IMR-90 (cell line): Measurements from ENCODE around the gene OGFOD3. TPM values are rescaled to one million over a fixed set of nuclear protein-coding genes. Genes with fewer than 3 reads are reported as not detected.

Experiments
- ATAC-seq: fragments of 200-7000 bp; cut with Tn5 transposase; 2 replicates; pipeline ENCODE4 v1.9.1; 2020; ENCODE audit warnings: low read depth, mild to moderate bottlenecking, moderate library complexity
- BruUV-seq: library from RNA; stranded (reverse); fragments of 400-500 nt; replicated peaks from 2 replicates; lab custom pipeline; 2021; lab: Mats Ljungman, UMichigan
- CTCF ChIA-PET: fragments of 300-600 bp; formaldehyde crosslinking; extraction: SDS; loops from one replicate; lab custom pipeline; 2021; ENCODE audit warnings: antibody characterized with exemption; lab: Yijun Ruan, JAX
- POLR2A ChIA-PET: fragments of 300-600 bp; sonication (Branson Sonifier 250); formaldehyde crosslinking; loops from one replicate; lab custom pipeline; 2022; ENCODE audit warnings: antibody characterized with exemption; ENCODE audit not compliant: unreplicated experiment; lab: Charles Lee
- DNase-seq: peaks from one replicate; pipeline ENCODE4 v3.0.0; 2013
- H2AFZ ChIP-seq: replicated peaks from 2 replicates; pipeline ENCODE3; 2013; ENCODE audit warnings: low read length, mild to moderate bottlenecking; ENCODE audit not compliant: poor library complexity
- H2AK5ac ChIP-seq: 2 replicates; pipeline ENCODE4 v1.6.1; 2013; ENCODE audit warnings: low read depth, low read length, inconsistent platforms
- H2AK9ac ChIP-seq: replicated peaks from 2 replicates; pipeline ENCODE3; 2013; ENCODE audit warnings: mild to moderate bottlenecking, low read depth, low read length, moderate library complexity; ENCODE audit not compliant: poor library complexity
- H2BK120ac ChIP-seq: 2 replicates; pipeline ENCODE4 v1.6.1; 2013; ENCODE audit warnings: low read depth, low read length, inconsistent platforms
- H2BK15ac ChIP-seq: 3 replicates; pipeline ENCODE4 v1.6.1; 2013; ENCODE audit warnings: low read depth, low read length, inconsistent platforms
- H2BK20ac ChIP-seq: 2 replicates; pipeline ENCODE4 v1.6.1; 2013; ENCODE audit warnings: low read depth, mild to moderate bottlenecking, inconsistent platforms, low read length, moderate library complexity
- H2BK5ac ChIP-seq: 2 replicates; pipeline ENCODE4 v1.6.1; 2013; ENCODE audit warnings: mild to moderate bottlenecking, low read depth, low read length, inconsistent platforms; ENCODE audit not compliant: poor library complexity, severe bottlenecking
- H3K14ac ChIP-seq: replicated peaks from 2 replicates; pipeline ENCODE4 v1.6.1; 2013; ENCODE audit warnings: low read depth, low read length, inconsistent platforms
- H3K18ac ChIP-seq: 2 replicates; pipeline ENCODE4 v1.6.1; 2013; ENCODE audit warnings: low read depth, low read length, control low read depth
- H3K23ac ChIP-seq: 2 replicates; pipeline ENCODE4 v1.6.1; 2013; ENCODE audit warnings: low read depth, low read length, inconsistent platforms
- H3K27ac ChIP-seq: 2 replicates; pipeline ENCODE4 v1.5.1; 2013; ENCODE audit warnings: mild to moderate bottlenecking, control low read depth, low read length; ENCODE audit not compliant: insufficient read depth
- H3K27me3 ChIP-seq: 2 replicates; pipeline ENCODE4 v1.6.1; 2013; ENCODE audit warnings: low read length; ENCODE audit not compliant: control insufficient read depth, insufficient read depth
- H3K36me3 ChIP-seq: 2 replicates; pipeline ENCODE4 v1.6.1; 2013; ENCODE audit warnings: low read length, mixed read lengths; ENCODE audit not compliant: control insufficient read depth, insufficient read depth
- H3K4ac ChIP-seq: 2 replicates; pipeline ENCODE4 v1.6.1; 2013; ENCODE audit warnings: low read depth, low read length, inconsistent platforms
- H3K4me1 ChIP-seq: 2 replicates; pipeline ENCODE4 v1.6.1; 2013; ENCODE audit warnings: low read length, mixed read lengths; ENCODE audit not compliant: control insufficient read depth, insufficient read depth
- H3K4me2 ChIP-seq: 2 replicates; pipeline ENCODE4 v1.6.1; 2013; ENCODE audit warnings: low read depth, mild to moderate bottlenecking, control low read depth, low read length, moderate library complexity
- H3K4me3 ChIP-seq: 2 replicates; pipeline ENCODE4 v1.5.1; 2013; ENCODE audit warnings: low read depth, mild to moderate bottlenecking, control low read depth, low read length, moderate library complexity; ENCODE audit not compliant: insufficient read depth
- H3K56ac ChIP-seq: 2 replicates; pipeline ENCODE4 v1.6.1; 2013; ENCODE audit warnings: low read length, inconsistent platforms; ENCODE audit not compliant: insufficient read depth; ENCODE audit errors: extremely low read depth
- H3K79me1 ChIP-seq, 2 experiments: 2 replicates each; pipeline ENCODE4 v1.6.1; 2013; ENCODE audit warnings: low read length in 2 of 2, inconsistent platforms in 1 of 2, low read depth in 1 of 2
- H3K9ac ChIP-seq: 2 replicates; pipeline ENCODE4 v1.6.1; 2013; ENCODE audit warnings: low read depth, low read length, control low read depth
- H3K9me1 ChIP-seq: 2 replicates; pipeline ENCODE4 v1.6.1; 2013; ENCODE audit warnings: low read length, inconsistent platforms; ENCODE audit not compliant: insufficient read depth
- H3K9me3 ChIP-seq: 2 replicates; pipeline ENCODE4 v1.6.1; 2013; ENCODE audit warnings: low read length; ENCODE audit not compliant: control insufficient read depth, insufficient read depth
- H4K20me1 ChIP-seq: 2 replicates; pipeline ENCODE4 v1.6.1; 2013; ENCODE audit warnings: low read length, inconsistent platforms; ENCODE audit not compliant: insufficient read depth
- H4K5ac ChIP-seq: 2 replicates; pipeline ENCODE4 v1.6.1; 2013; ENCODE audit warnings: mild to moderate bottlenecking, low read depth, low read length, control low read depth
- H4K8ac ChIP-seq, 2 experiments: 2 replicates each; pipeline ENCODE4 v1.6.1; 2013; ENCODE audit warnings: low read depth in 2 of 2, low read length in 2 of 2, control low read depth in 1 of 2, inconsistent platforms in 1 of 2
- H4K91ac ChIP-seq: 2 replicates; pipeline ENCODE4 v1.6.1; 2013; ENCODE audit warnings: low read depth, low read length, inconsistent platforms; ENCODE audit not compliant: insufficient read depth
- CHD1 ChIP-seq: IDR thresholded peaks from 2 replicates; pipeline ENCODE4 v1.6.1; 2012; ENCODE audit warnings: low read depth, low read length, improper control_type of control experiment
- FOS ChIP-seq: fragments of 150-350 bp; IDR thresholded peaks from 2 replicates; pipeline ENCODE4 v1.6.1; 2016; ENCODE audit warnings: low read depth, low read length
- MAFK ChIP-seq: IDR thresholded peaks from 2 replicates; pipeline ENCODE4 v1.6.1; 2012; ENCODE audit warnings: low read depth, low read length, improper control_type of control experiment
- MXI1 ChIP-seq: IDR thresholded peaks from 2 replicates; pipeline ENCODE4 v1.6.1; 2012; ENCODE audit warnings: low read depth, mild to moderate bottlenecking, low read length, moderate library complexity, borderline replicate concordance
- POLR2A ChIP-seq: IDR thresholded peaks from 2 replicates; pipeline ENCODE4 v1.6.1; 2012; ENCODE audit warnings: mild to moderate bottlenecking, low read depth, low read length
- RFX5 ChIP-seq: IDR thresholded peaks from 2 replicates; pipeline ENCODE4 v1.8.0; 2012; ENCODE audit warnings: low read depth, mild to moderate bottlenecking, low read length, moderate library complexity
- WGBS, 2 experiments: methylation state at CpG; one replicate each; pipeline versions ENCODE4 v1.1.5 to v1.1.7; 2013; ENCODE audit warnings: missing lambda C conversion rate in 2 of 2; ENCODE audit not compliant: insufficient read length in 1 of 2; ENCODE audit errors: extremely low coverage in 2 of 2; 5-methylcytosine and 5-hydroxymethylcytosine counted together
- dilution Hi-C: fragments of 300-500 bp; cut with HindIII; formaldehyde crosslinking; loops from one replicate; pipeline ENCODE4 v1.14.3; 2018; ENCODE audit warnings: low sequenced_read_pairs; ENCODE audit not compliant: unreplicated experiment
- in situ Hi-C: fragments of 300-500 bp; cut with MboI; formaldehyde crosslinking; loops from 3 replicates; pipeline ENCODE4 v1.14.3; 2019; ENCODE audit warnings: low sequenced_read_pairs, inconsistent platforms, mixed read lengths
- intact Hi-C: fragments of 100-400 bp; cut with micrococcal nuclease; formaldehyde crosslinking; loops from 2 replicates; pipeline ENCODE4 v1.10.0; 2022
- polyA plus RNA-seq, 3 experiments: library from polyadenylated mRNA; depleted of rRNA; stranded (reverse); fragments of >200 nt; gene quantifications; 2 replicates each; pipeline ENCODE4 v1.2.3, GENCODE V29; 2012; ENCODE audit warnings: low replicate concordance in 1 of 3
- total RNA-seq: library from RNA; depleted of rRNA; stranded (reverse); fragments of >200 nt; gene quantifications from 2 replicates; pipeline ENCODE4 v1.2.3, GENCODE V29; 2012
- TF ChIP-seq, protein P1 (sequence below): fragments of 150-350 bp; IDR thresholded peaks from 2 replicates; pipeline ENCODE4 v1.6.1; 2016; ENCODE audit warnings: low read depth, mild to moderate bottlenecking, low read length, moderate library complexity, borderline replicate concordance

OGFOD3 gene
- total and polyA plus RNA-seq, 2 of the 4 experiments (the other 2 are of a cell fraction), result 25.3 to 33.4 TPM

DNA sequence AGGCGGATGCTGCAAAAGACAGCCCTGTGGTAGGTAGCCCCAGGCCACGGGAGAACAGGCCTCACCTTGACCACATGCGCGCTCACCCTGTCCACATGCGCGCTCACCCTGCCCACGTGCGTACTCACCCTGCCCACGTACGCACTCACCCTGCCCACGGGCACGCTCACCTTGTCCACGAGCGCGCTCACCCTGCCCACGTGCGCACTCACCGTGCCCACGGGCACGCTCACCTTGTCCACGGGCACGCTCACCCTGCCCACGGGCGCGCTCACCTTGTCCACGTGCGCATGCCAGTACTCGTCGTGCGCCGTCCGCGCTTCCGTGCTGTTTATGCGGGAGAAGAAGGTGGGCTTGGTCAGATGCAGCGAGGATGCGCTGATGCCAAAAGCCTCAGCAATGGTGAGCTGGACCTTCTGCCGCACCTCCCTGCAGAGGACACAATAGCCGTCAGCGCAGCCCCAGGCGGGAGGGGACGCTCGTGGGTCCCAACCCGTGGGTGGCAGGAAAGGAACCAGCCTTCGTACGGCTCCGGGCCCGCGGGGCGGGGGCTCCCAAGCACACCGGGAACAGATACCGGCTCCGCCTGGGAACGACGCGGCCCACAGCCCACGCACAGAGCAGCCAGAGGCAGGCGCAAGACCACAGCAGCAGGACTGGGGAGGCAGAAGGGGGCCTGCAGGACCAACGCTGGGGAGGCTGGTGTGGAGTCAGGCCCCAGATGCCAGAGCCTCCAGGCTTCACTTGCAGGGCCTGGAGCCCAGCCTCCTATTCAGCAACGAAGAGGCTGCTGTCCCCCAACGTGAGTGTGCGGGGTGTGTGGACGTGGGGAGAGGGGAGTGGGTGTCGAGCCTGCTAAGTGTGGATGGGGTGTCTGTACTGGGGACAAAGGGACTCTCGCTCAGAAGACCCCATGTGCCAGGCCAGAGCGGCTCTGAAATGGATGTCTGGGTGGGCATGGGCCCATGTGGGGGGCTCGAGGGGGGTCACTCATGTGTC lies 14.4 kb downstream of the OGFOD3 start:
- Histone ChIP-seq H3K9ac (no peak overlapping the region), H4K20me1 (no peaks in the 10 kb centered on the region; the same call in 1 of the 2 replicates), H4K5ac (no peak overlapping the region), H3K36me3 (peaks cover 6% of the 10 kb centered on the region; the same call in 1 of the 2 replicates), H3K4me1 (no peaks in the 10 kb centered on the region; the same call in 1 of the 2 replicates), H3K14ac (no peak overlapping the region), H3K27me3 (no peaks in the 10 kb centered on the region), H3K9me3 (no peaks in the 10 kb centered on the region), H3K9me1 (no peaks in the 10 kb centered on the region), H3K4me3 (no peak overlapping the region), H3K4ac (no peak overlapping the region), H3K79me1 (no peaks in the 10 kb centered on the region; a peak in 1 of 4 replicates), H2AFZ (no peak overlapping the region), H4K91ac (no peak overlapping the region), H3K56ac (no peak overlapping the region), H3K23ac (no peak overlapping the region), H2AK5ac (no peak overlapping the region), H2BK120ac (no peak overlapping the region), H2AK9ac (no peak overlapping the region), H2BK5ac (no peak overlapping the region), H3K4me2 (no peak overlapping the region), H3K18ac (no peak overlapping the region), H2BK15ac (no peak overlapping the region), H2BK20ac (no peak overlapping the region), H3K27ac (no peak overlapping the region), H4K8ac (no peak overlapping the region)
- 98% methylated on average over 39 of the region's 67 CpGs; no CpG with 5 or more reads in 1 of the 2 experiments for WGBS, 2 experiments
- dilution Hi-C loops (no loop called here), intact Hi-C loops (no loop called here), in situ Hi-C loops (no loop called here)
- BruUV-seq, result no TSS peak
- TF ChIP-seq MAFK, result no peak
- TF ChIP-seq, protein P1, sequence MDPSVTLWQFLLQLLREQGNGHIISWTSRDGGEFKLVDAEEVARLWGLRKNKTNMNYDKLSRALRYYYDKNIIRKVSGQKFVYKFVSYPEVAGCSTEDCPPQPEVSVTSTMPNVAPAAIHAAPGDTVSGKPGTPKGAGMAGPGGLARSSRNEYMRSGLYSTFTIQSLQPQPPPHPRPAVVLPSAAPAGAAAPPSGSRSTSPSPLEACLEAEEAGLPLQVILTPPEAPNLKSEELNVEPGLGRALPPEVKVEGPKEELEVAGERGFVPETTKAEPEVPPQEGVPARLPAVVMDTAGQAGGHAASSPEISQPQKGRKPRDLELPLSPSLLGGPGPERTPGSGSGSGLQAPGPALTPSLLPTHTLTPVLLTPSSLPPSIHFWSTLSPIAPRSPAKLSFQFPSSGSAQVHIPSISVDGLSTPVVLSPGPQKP, result no peak
- TF ChIP-seq RFX5, result no peak
- no peak for TF ChIP-seq MXI1
- no peak for TF ChIP-seq FOS
- no peak for TF ChIP-seq POLR2A
- TF ChIP-seq CHD1, result no peak
- DNase-seq, result no peak
- ChIA-PET POLR2A (no interaction called here), CTCF (no interaction called here)
- no peak for ATAC-seq
